GM23248 (cell line): Measurements from ENCODE around the gene CCDC85C.

Source experiments
- EZH2 ChIP-seq: fragments of 200-600 bp; sonication (generic); IDR thresholded peaks from 2 replicates; pipeline ENCODE4 v1.6.1; 2018; ENCODE audit warnings: antibody characterized with exemption, mild to moderate bottlenecking; ENCODE audit not compliant: insufficient read depth, poor library complexity, severe bottlenecking
- EZH2phosphoT487 ChIP-seq: fragments of 200-600 bp; sonication (generic); IDR thresholded peaks from 2 replicates; pipeline ENCODE4 v1.6.1; 2018; ENCODE audit warnings: antibody characterized with exemption, moderate library complexity, mild to moderate bottlenecking, low read depth; ENCODE audit not compliant: insufficient read depth

DNA sequence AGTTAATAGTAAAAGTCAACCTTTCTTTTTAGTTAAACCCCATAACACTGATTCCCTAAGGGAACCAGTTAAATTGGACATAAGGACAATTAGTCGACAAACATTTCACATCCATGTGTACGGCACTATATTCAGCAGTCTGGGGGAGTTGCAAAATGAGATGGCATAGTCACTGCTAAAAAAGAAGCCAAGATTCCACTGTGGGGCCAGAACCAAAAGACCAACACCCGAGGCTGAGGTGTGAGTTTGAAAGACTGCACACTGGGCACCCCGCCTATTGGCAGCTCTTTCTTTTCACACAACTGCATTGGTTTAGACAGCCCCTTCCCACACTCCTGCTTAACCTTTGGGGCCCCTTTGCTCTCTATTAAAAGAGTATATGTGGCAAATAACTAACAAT lies 140.0 kb downstream of the CCDC85C start:
- no peak for TF ChIP-seq EZH2
- no peak for TF ChIP-seq EZH2phosphoT487
